GM12891 (cell line): ENCODE data around the gene TBX1.

Experiments
- POLR2A ChIP-seq: IDR thresholded peaks from 2 replicates; pipeline ENCODE4 v1.6.1; 2011; ENCODE audit warnings: low read depth, low read length, control low read depth
- POLR2AphosphoS5 ChIP-seq: IDR thresholded peaks from 2 replicates; pipeline ENCODE4 v1.6.1; 2011; ENCODE audit warnings: low read depth, low read length, control low read depth
- POU2F2 ChIP-seq: IDR thresholded peaks from 2 replicates; pipeline ENCODE4 v1.6.1; 2011; ENCODE audit warnings: low read depth, mild to moderate bottlenecking, control low read depth, low read length, moderate library complexity
- SPI1 ChIP-seq: IDR thresholded peaks from 2 replicates; pipeline ENCODE4 v1.6.1; 2011; ENCODE audit warnings: low read depth, low read length, control low read depth
- TAF1 ChIP-seq: IDR thresholded peaks from 2 replicates; pipeline ENCODE4 v1.6.1; 2011; ENCODE audit warnings: low read depth, low read length, control low read depth

- TF ChIP-seq TAF1 (no peak), POLR2AphosphoS5 (no peak), SPI1 (no peak), POLR2A (no peak), POU2F2 (no peak)
Observed at GRCh38 chr22:19717181-19717580, 43.4 kb upstream of the TBX1 start.
